Trophoblast cell (in vitro differentiated cells and primary cell): ENCODE measurements around the gene PLCH2.

ENCODE experiments used
- DNase-seq, 2 donors: peaks; one replicate each; pipeline ENCODE4 v3.0.0-alpha.2; 2016
- H2AFZ ChIP-seq: 2 replicates; pipeline ENCODE4 v1.6.1; 2013; ENCODE audit warnings: low read length, moderate library complexity, mild to moderate bottlenecking; ENCODE audit not compliant: insufficient read depth, poor library complexity
- H2AK5ac ChIP-seq: 2 replicates; pipeline ENCODE4 v1.6.1; 2013; ENCODE audit warnings: mild to moderate bottlenecking, low read length
- H2BK120ac ChIP-seq: 2 replicates; pipeline ENCODE4 v1.6.1; 2013; ENCODE audit warnings: low read length, mild to moderate bottlenecking, moderate library complexity; ENCODE audit not compliant: insufficient read depth, poor library complexity
- H2BK12ac ChIP-seq: 2 replicates; pipeline ENCODE4 v1.6.1; 2013; ENCODE audit warnings: mild to moderate bottlenecking, low read length, moderate library complexity
- H2BK5ac ChIP-seq: 2 replicates; pipeline ENCODE4 v1.6.1; 2013; ENCODE audit warnings: low read length, low read depth, moderate library complexity, mild to moderate bottlenecking; ENCODE audit not compliant: poor library complexity
- H3K14ac ChIP-seq: 2 replicates; pipeline ENCODE4 v1.6.1; 2013; ENCODE audit warnings: mild to moderate bottlenecking, low read length
- H3K18ac ChIP-seq: 2 replicates; pipeline ENCODE4 v1.6.1; 2013; ENCODE audit warnings: mild to moderate bottlenecking, low read length
- H3K23ac ChIP-seq: 2 replicates; pipeline ENCODE4 v1.6.1; 2013; ENCODE audit warnings: low read length
- H3K27ac ChIP-seq: 2 replicates; pipeline ENCODE4 v1.5.1; 2013; ENCODE audit warnings: low read depth, mild to moderate bottlenecking, inconsistent platforms, low read length, moderate library complexity
- H3K27me3 ChIP-seq: 2 replicates; pipeline ENCODE4 v1.6.1; 2013; ENCODE audit warnings: inconsistent platforms, mild to moderate bottlenecking, low read length, moderate library complexity; ENCODE audit not compliant: insufficient read depth
- H3K36me3 ChIP-seq, 2 experiments: 1 replicate in 1 of 2; 2 replicates in 1 of 2; pipeline ENCODE4 v1.6.1; 2013; ENCODE audit warnings: low read length in 2 of 2, mild to moderate bottlenecking in 2 of 2, moderate library complexity in 1 of 2; ENCODE audit not compliant: insufficient read depth in 2 of 2, control insufficient read depth in 1 of 2
- H3K4ac ChIP-seq: 2 replicates; pipeline ENCODE4 v1.6.1; 2013; ENCODE audit warnings: low read depth, mild to moderate bottlenecking, low read length, moderate library complexity
- H3K4me1 ChIP-seq, 2 experiments: 1 replicate in 1 of 2; 2 replicates in 1 of 2; pipeline ENCODE4 v1.6.1; 2013; ENCODE audit warnings: low read length in 2 of 2, mild to moderate bottlenecking in 2 of 2, moderate library complexity in 1 of 2; ENCODE audit not compliant: insufficient read depth in 2 of 2, control insufficient read depth in 1 of 2
- H3K4me2 ChIP-seq: 2 replicates; pipeline ENCODE4 v1.6.1; 2013; ENCODE audit warnings: inconsistent platforms, mild to moderate bottlenecking, low read length, moderate library complexity
- H3K4me3 ChIP-seq: 2 replicates; pipeline ENCODE4 v1.5.1; 2013; ENCODE audit warnings: mild to moderate bottlenecking, low read depth, low read length, inconsistent platforms
- H3K79me1 ChIP-seq: one replicate; pipeline ENCODE4 v1.6.1; 2013; ENCODE audit warnings: low read length
- H3K79me2 ChIP-seq: 2 replicates; pipeline ENCODE4 v1.6.1; 2013; ENCODE audit warnings: low read length, mild to moderate bottlenecking; ENCODE audit not compliant: control insufficient read depth, insufficient read depth, poor library complexity
- H3K9ac ChIP-seq: 2 replicates; pipeline ENCODE4 v1.6.1; 2013; ENCODE audit warnings: mild to moderate bottlenecking, low read length
- H3K9me3 ChIP-seq: 2 replicates; pipeline ENCODE4 v1.6.1; 2013; ENCODE audit warnings: low read depth, mild to moderate bottlenecking, control low read depth, inconsistent platforms, low read length; ENCODE audit not compliant: insufficient read depth
- H4K12ac ChIP-seq: 2 replicates; pipeline ENCODE4 v1.6.1; 2013; ENCODE audit warnings: low read depth, mild to moderate bottlenecking, low read length, moderate library complexity
- H4K8ac ChIP-seq: 2 replicates; pipeline ENCODE4 v1.6.1; 2013; ENCODE audit warnings: low read depth, mild to moderate bottlenecking, low read length, moderate library complexity
- H4K91ac ChIP-seq: one replicate; pipeline ENCODE4 v1.6.1; 2013; ENCODE audit warnings: low read depth, mild to moderate bottlenecking, low read length, moderate library complexity
- WGBS: extraction: QIAGEN DNeasy Blood & Tissue Kit; methylation state at CpG from one replicate; pipeline ENCODE4 v1.1.7; 2013; ENCODE audit warnings: missing lambda C conversion rate; ENCODE audit not compliant: insufficient read length, insufficient coverage; ENCODE audit errors: extremely low coverage; 5-methylcytosine and 5-hydroxymethylcytosine counted together

Gene PLCH2

GRCh38 chr1:2504949-2505272, 28.8 kb downstream of the PLCH2 start:
- Histone ChIP-seq H3K79me1 (no peaks in the 10 kb centered on the region), H3K4ac (no peak overlapping the region), H2BK5ac (no peak overlapping the region), H2AK5ac (no peak overlapping the region), H3K36me3 (peaks cover 21 to 24% of the 10 kb centered on the region in 2 experiments), H2AFZ (no peak overlapping the region), H3K27ac (no peak overlapping the region), H3K27me3 (no peaks in the 10 kb centered on the region), H3K18ac (no peak overlapping the region), H4K8ac (no peak overlapping the region), H2BK120ac (no peak overlapping the region), H3K9me3 (peaks cover 5% of the 10 kb centered on the region), H3K4me2 (no peak overlapping the region), H4K12ac (no peak overlapping the region), H3K79me2 (no peaks in the 10 kb centered on the region), H3K9ac (no peak overlapping the region), H3K14ac (no peak overlapping the region), H3K23ac (no peak overlapping the region), H3K4me1 (no peaks in the 10 kb centered on the region), H3K4me3 (no peak overlapping the region), H4K91ac (no peak overlapping the region), H2BK12ac (no peak overlapping the region)
- WGBS = no CpG with 5 or more reads among the region's 22 CpGs
- DNase-seq = no peak

DNA sequence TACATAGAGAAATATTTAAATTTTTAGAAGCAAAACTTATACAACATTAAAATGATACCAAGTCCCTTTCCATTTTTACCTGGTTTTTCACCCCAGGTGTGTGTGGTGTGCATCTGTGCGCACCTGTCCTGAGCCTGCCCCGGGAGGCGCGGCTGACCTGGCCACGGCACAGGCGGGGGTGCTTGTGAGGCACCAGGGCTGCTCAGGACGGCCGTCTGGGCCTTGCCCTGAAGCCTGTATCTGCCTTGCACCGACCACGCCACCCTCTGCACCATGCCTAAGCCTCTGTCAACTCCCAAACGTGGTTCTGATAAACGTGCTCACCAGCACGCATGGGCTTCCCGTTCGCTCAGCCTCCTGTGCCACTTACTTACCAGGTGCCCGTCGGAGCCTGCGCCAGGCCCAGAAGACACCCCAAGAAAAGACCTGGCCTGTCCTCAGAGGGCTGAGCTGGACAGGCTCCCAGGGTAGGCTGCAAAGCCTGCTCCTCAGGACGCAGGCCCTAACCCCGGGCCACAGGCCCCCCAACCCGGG, 29.4 kb downstream of the PLCH2 start:
- no peaks in the 10 kb centered on the region for H3K4me1 ChIP-seq
- no peaks in the 10 kb centered on the region for H3K79me1 ChIP-seq
- H2BK120ac ChIP-seq = no peak overlapping the region
- H2AFZ ChIP-seq = no peak overlapping the region
- H2BK5ac ChIP-seq = no peak overlapping the region
- H3K4me2 ChIP-seq = no peak overlapping the region
- peaks cover 27 to 30% of the 10 kb centered on the region in 2 experiments for H3K36me3 ChIP-seq
- H3K27ac ChIP-seq = no peak overlapping the region
- no peak overlapping the region for H3K4ac ChIP-seq
- WGBS = no CpG with 5 or more reads among the region's 21 CpGs
- no peak overlapping the region for H2AK5ac ChIP-seq
- H3K4me3 ChIP-seq = peak overlapping the region; percentile 34
- H3K18ac ChIP-seq = no peak overlapping the region
- H3K9ac ChIP-seq = no peak overlapping the region
- H3K9me3 ChIP-seq = peaks cover 5% of the 10 kb centered on the region
- no peak for DNase-seq
- no peak overlapping the region for H2BK12ac ChIP-seq
- no peak overlapping the region for H3K23ac ChIP-seq
- H4K8ac ChIP-seq = no peak overlapping the region
- no peak overlapping the region for H4K91ac ChIP-seq
- no peak overlapping the region for H3K14ac ChIP-seq
- no peaks in the 10 kb centered on the region for H3K79me2 ChIP-seq
- H4K12ac ChIP-seq = no peak overlapping the region
- no peaks in the 10 kb centered on the region for H3K27me3 ChIP-seq

DNA sequence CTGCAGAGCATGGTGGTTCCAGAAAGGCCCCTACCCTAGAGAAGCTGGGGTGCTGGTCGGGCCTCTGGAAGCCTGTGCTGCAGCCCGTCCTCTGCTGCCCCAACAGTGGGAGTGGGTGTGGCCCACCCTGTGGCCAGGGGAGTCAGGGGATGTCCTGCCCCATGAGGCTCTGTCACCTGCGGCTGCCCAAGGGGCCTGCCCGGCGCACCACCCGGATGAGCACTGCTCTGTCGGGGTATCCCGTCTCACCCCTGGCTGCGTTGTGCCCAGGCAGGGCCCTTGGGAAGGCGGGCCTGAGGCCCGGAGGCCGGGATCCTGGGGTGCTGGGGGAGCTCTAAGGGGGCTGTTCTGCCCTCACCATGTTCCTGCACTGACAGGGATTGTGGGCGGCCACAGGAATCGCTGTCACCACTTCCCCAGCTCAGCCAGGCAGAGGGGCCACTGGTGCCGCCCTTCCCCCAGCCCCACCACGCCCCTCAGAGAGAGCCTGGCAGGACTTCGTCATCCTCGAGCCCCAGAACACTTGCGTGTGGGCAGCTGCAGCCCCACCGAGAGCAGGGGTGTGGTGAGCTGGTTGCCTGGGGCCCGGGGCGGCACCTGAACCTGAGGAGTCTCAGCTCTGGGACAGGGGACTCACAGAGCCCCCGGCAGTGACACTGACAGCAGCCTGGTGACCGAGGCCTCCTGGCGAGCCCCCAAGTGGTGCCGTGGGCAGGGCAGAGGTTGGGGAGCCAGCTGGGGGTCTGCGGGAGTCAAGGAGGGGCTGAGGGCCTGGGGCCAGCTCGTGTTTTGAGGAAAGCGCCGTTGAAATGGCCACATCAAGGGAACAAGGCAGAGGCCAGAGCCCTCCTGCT, 30.1 kb downstream of the PLCH2 start:
- no peak for DNase-seq
- Histone ChIP-seq H4K12ac (no peak overlapping the region), H3K79me1 (no peaks in the 10 kb centered on the region), H3K27ac (no peak overlapping the region), H2BK12ac (no peak overlapping the region), H3K4me2 (no peak overlapping the region), H2AK5ac (no peak overlapping the region), H3K36me3 (peaks cover 34 to 38% of the 10 kb centered on the region in 2 experiments), H3K18ac (no peak overlapping the region), H3K14ac (no peak overlapping the region), H3K9ac (no peak overlapping the region), H3K9me3 (peaks cover 2% of the 10 kb centered on the region), H3K4ac (no peak overlapping the region), H4K8ac (no peak overlapping the region), H3K27me3 (no peaks in the 10 kb centered on the region), H2BK5ac (no peak overlapping the region), H3K4me3 (no peak overlapping the region), H3K79me2 (no peaks in the 10 kb centered on the region), H2BK120ac (no peak overlapping the region), H2AFZ (no peak overlapping the region), H4K91ac (no peak overlapping the region), H3K4me1 (no peaks in the 10 kb centered on the region), H3K23ac (no peak overlapping the region)
- WGBS = no CpG with 5 or more reads among the region's 30 CpGs

- H3K9me3 ChIP-seq = peaks cover 2% of the 10 kb centered on the region
- H2BK120ac ChIP-seq = no peak overlapping the region
- no peaks in the 10 kb centered on the region for H3K79me2 ChIP-seq
- H3K4me2 ChIP-seq = no peak overlapping the region
- H3K23ac ChIP-seq = no peak overlapping the region
- H3K36me3 ChIP-seq = peaks cover 42 to 45% of the 10 kb centered on the region in 2 experiments
- no peak overlapping the region for H3K18ac ChIP-seq
- no peak overlapping the region for H2BK5ac ChIP-seq
- no peak overlapping the region for H2AK5ac ChIP-seq
- H4K12ac ChIP-seq = no peak overlapping the region
- H3K9ac ChIP-seq = no peak overlapping the region
- H4K91ac ChIP-seq = no peak overlapping the region
- no peak overlapping the region for H2AFZ ChIP-seq
- H3K79me1 ChIP-seq = no peaks in the 10 kb centered on the region
- H3K4ac ChIP-seq = no peak overlapping the region
- no CpG with 5 or more reads among the region's 15 CpGs for WGBS
- no peak for DNase-seq
- no peaks in the 10 kb centered on the region for H3K27me3 ChIP-seq
- H3K4me1 ChIP-seq = no peaks in the 10 kb centered on the region
- no peak overlapping the region for H4K8ac ChIP-seq
- H3K27ac ChIP-seq = no peak overlapping the region
- no peak overlapping the region for H3K4me3 ChIP-seq
- no peak overlapping the region for H2BK12ac ChIP-seq
- H3K14ac ChIP-seq = no peak overlapping the region
These were observed 30.9 kb downstream of the PLCH2 start for GRCh38 chr1:2506901-2507565.
